Gastrocnemius medialis (tissue), 4 donors: ENCODE results near the gene ZNF556. TPM values are rescaled to one million over a fixed set of nuclear protein-coding genes. Genes with fewer than 3 reads are reported as not detected.

Experiments used
- ATAC-seq, 2 donors: fragments of 150-250 bp; one replicate each; pipeline ENCODE4 v1.9.1; 2016
- DNase-seq, 2 donors: peaks; one replicate each; pipeline ENCODE4 v3.0.0-alpha.2; 2019
- H3K27ac ChIP-seq, 4 donors: fragments of 200-600 bp; sonication (generic); 1 replicate in 1 of 4; 2 replicates in 3 of 4; pipeline ENCODE4 v1.5.1; 2016 to 2018; ENCODE audit warnings: mild to moderate bottlenecking in 2 of 4, moderate library complexity in 1 of 4
- H3K27me3 ChIP-seq, 3 donors: fragments of 200-600 bp; sonication (generic) in 2 of 3; 1 replicate in 1 of 3; 2 replicates in 2 of 3; pipeline versions ENCODE4 v1.5.1 to v1.6.0; 2016 to 2019; ENCODE audit warnings: mild to moderate bottlenecking in 1 of 3, moderate library complexity in 1 of 3
- H3K36me3 ChIP-seq, 2 donors: fragments of 200-600 bp; sonication (generic) in 1 of 2; one replicate each; pipeline ENCODE4 v1.5.1; 2017 to 2018
- H3K4me1 ChIP-seq, 2 donors: fragments of 200-600 bp; sonication (generic) in 1 of 2; one replicate each; pipeline ENCODE4 v1.5.1; 2016 to 2017; ENCODE audit warnings: mild to moderate bottlenecking in 2 of 2
- H3K4me3 ChIP-seq, 4 donors: fragments of 200-600 bp; sonication (generic) in 3 of 4; 1 replicate in 1 of 4; 2 replicates in 3 of 4; pipeline ENCODE4 v1.5.1; 2016 to 2019; ENCODE audit warnings: mild to moderate bottlenecking in 2 of 4
- H3K9me3 ChIP-seq, 3 donors: fragments of 200-600 bp; sonication (generic) in 2 of 3; 1 replicate in 1 of 3; 2 replicates in 2 of 3; pipeline ENCODE4 v1.5.1; 2016 to 2019
- CTCF ChIP-seq, 5 experiments: fragments of 450-650 bp in 3 of 5; fragments of 200-600 bp in 2 of 5; sonication (generic) in 2 of 5; IDR thresholded peaks in 4 of 5; conservative IDR thresholded peaks in 1 of 5; 1 replicate in 4 of 5; 2 replicates in 1 of 5; pipeline ENCODE4 v1.5.1; 2016 to 2019; ENCODE audit warnings: antibody characterized with exemption in 5 of 5, mild to moderate bottlenecking in 3 of 5, moderate library complexity in 3 of 5
- POLR2A ChIP-seq, 2 donors: fragments of 450-650 bp; IDR thresholded peaks; one replicate each; pipeline ENCODE4 v1.6.1; 2017; ENCODE audit warnings: antibody characterized with exemption in 2 of 2, mild to moderate bottlenecking in 2 of 2, moderate library complexity in 2 of 2
- in situ Hi-C, 4 donors: fragments of 200-750 bp; cut with MboI; loops; one replicate each; pipeline versions ENCODE4 v1.15.0 to v1.8.0; 2017; ENCODE audit warnings: low sequenced_read_pairs in 4 of 4
- intact Hi-C: fragments of 100-400 bp; cut with DNase I; formaldehyde crosslinking; loops from one replicate; pipeline ENCODE4 v1.15.1; 2023; ENCODE audit warnings: low total_unique reads
- total RNA-seq, 4 donors: library from RNA; depleted of rRNA; stranded (reverse); fragments of >200 nt; gene quantifications; one replicate each; pipeline versions ENCODE4 v1.1.0 to v1.2.3, GENCODE V29; 2016

ZNF556 gene
- total RNA-seq, 4 donors from 2014 or later, result 0.26 to 0.34 TPM; not detected in 2

GRCh38 chr19:2858864-2859263, 8.3 kb upstream of the ZNF556 start:
- Histone ChIP-seq H3K4me3 (no peak overlapping the region), H3K27me3 (no peaks in the 10 kb centered on the region), H3K27ac (no peak overlapping the region), H3K4me1 (no peaks in the 10 kb centered on the region), H3K9me3 (peaks cover 0 to 36% (median 9%) of the 10 kb centered on the region in 3 donors), H3K36me3 (peaks cover 3 to 29% of the 10 kb centered on the region in 2 donors)
- intact Hi-C loops, result no loop called here
- DNase-seq (no peak), ATAC-seq (no peak)
- TF ChIP-seq POLR2A (IDR thresholded peaks at IDR 0.05) (no peak), CTCF (IDR thresholded peaks at IDR 0.05 in 4 of 5, conservative IDR thresholded peaks at IDR 0.05 in 1 of 5) (no peak)
- in situ Hi-C loops, result no loop called here

- intact Hi-C loops, result no loop called here
- Histone ChIP-seq H3K27ac (no peak overlapping the region), H3K27me3 (no peaks in the 10 kb centered on the region), H3K36me3 (peaks cover 0 to 3% of the 10 kb centered on the region in 2 donors), H3K4me1 (no peaks in the 10 kb centered on the region), H3K9me3 (peaks cover 0 to 4% (median 0%) of the 10 kb centered on the region in 3 donors), H3K4me3 (no peak overlapping the region)
- in situ Hi-C loops, result no loop called here
- no peak for DNase-seq
- TF ChIP-seq CTCF (IDR thresholded peaks at IDR 0.05 in 4 of 5, conservative IDR thresholded peaks at IDR 0.05 in 1 of 5), result no peak
- no peak for TF ChIP-seq POLR2A (IDR thresholded peaks at IDR 0.05)
- no peak for ATAC-seq
Measured at GRCh38 chr19:2863816-2864215, 3.3 kb upstream of the ZNF556 start.

- TF ChIP-seq CTCF (IDR thresholded peaks at IDR 0.05 in 4 of 5, conservative IDR thresholded peaks at IDR 0.05 in 1 of 5) (no peak), POLR2A (IDR thresholded peaks at IDR 0.05) (no peak)
- intact Hi-C loops, result no loop called here
- Histone ChIP-seq H3K9me3 (peaks cover 0 to 4% (median 0%) of the 10 kb centered on the region in 3 donors), H3K4me1 (no peaks in the 10 kb centered on the region), H3K27ac (no peak overlapping the region), H3K4me3 (no peak overlapping the region), H3K27me3 (no peaks in the 10 kb centered on the region), H3K36me3 (no peaks in the 10 kb centered on the region)
- in situ Hi-C loops, result no loop called here
- no peak for ATAC-seq
- no peak for DNase-seq
Measured at GRCh38 chr19:2865334-2866100, 1.6 kb upstream of the ZNF556 start.

GRCh38 chr19:2866495-2867024, 575 bp upstream of the ZNF556 start:
- H3K9me3 ChIP-seq, result no peaks in the 10 kb centered on the region
- in situ Hi-C loops, result no loop called here
- intact Hi-C loops, result no loop called here
- H3K4me3 ChIP-seq, result peak overlapping the region in 3 of 4 donors; percentile 50 to 56 (median 52)
- no peak overlapping the region for H3K27ac ChIP-seq
- ATAC-seq (no peak), DNase-seq (no peak)
- H3K27me3 ChIP-seq, result no peaks in the 10 kb centered on the region
- TF ChIP-seq CTCF (IDR thresholded peaks at IDR 0.05 in 4 of 5, conservative IDR thresholded peaks at IDR 0.05 in 1 of 5) (no peak), POLR2A (IDR thresholded peaks at IDR 0.05) (no peak)
- H3K36me3 ChIP-seq, result no peaks in the 10 kb centered on the region
- H3K4me1 ChIP-seq, result no peaks in the 10 kb centered on the region
